ENCODE data around the gene IL1RL1.

IL1RL1 gene

GRCh38 chr2:102337012-102337411 is 25.6 kb downstream of the IL1RL1 start:
- no peak for DNase-seq

GRCh38 chr2:102337481-102338386 is 26.4 kb downstream of the IL1RL1 start:
- DNase-seq = no peak

GRCh38 chr2:102340778-102341177 is 29.4 kb downstream of the IL1RL1 start:
- DNase-seq = no peak

- no peak for DNase-seq
These were observed 31.5 kb downstream of the IL1RL1 start for GRCh38 chr2:102342888-102343287.

GRCh38 chr2:102344397-102344796 is 33.0 kb downstream of the IL1RL1 start:
- DNase-seq = no peak

GRCh38 chr2:102345329-102345920 is 34.1 kb downstream of the IL1RL1 start:
- no peak for DNase-seq

- no peak for DNase-seq
These were observed 35.2 kb downstream of the IL1RL1 start for GRCh38 chr2:102346381-102347130.

- no peak for DNase-seq
These were observed 38.9 kb downstream of the IL1RL1 start for GRCh38 chr2:102350137-102350793.

- peak; percentile 45 for DNase-seq
These were observed 44.4 kb downstream of the IL1RL1 start, which contains the start of gene IL18R1 for GRCh38 chr2:102355526-102356380. Gene IL18R1 (plus strand): TSS chr2:102355796. CDS start chr2:102362661, 6,865 bp downstream.

- DNase-seq = no peak
These were observed 45.0 kb downstream of the IL1RL1 start for GRCh38 chr2:102356381-102356712.

GRCh38 chr2:102356741-102357140 is 45.4 kb downstream of the IL1RL1 start:
- DNase-seq = no peak

- DNase-seq = no peak
These were observed 46.6 kb downstream of the IL1RL1 start for GRCh38 chr2:102357937-102358336.

- no peak for DNase-seq
These were observed 47.1 kb downstream of the IL1RL1 start for GRCh38 chr2:102358496-102358895.

- DNase-seq = no peak
These were observed 48.2 kb downstream of the IL1RL1 start for GRCh38 chr2:102359527-102359926.

GRCh38 chr2:102361632-102362241 is 50.4 kb downstream of the IL1RL1 start:
- DNase-seq = no peak

GRCh38 chr2:102365763-102366162 is 54.4 kb downstream of the IL1RL1 start:
- no peak for DNase-seq

- DNase-seq = no peak
These were observed 55.2 kb downstream of the IL1RL1 start for GRCh38 chr2:102366406-102367112.

- DNase-seq = no peak
These were observed 56.1 kb downstream of the IL1RL1 start for GRCh38 chr2:102367331-102367971.

GRCh38 chr2:102368461-102369109 is 57.2 kb downstream of the IL1RL1 start:
- DNase-seq = no peak

GRCh38 chr2:102369866-102370265 is 58.5 kb downstream of the IL1RL1 start:
- no peak for DNase-seq

Measured in DMS153 (cell line).